Subcutaneous abdominal adipose tissue (tissue), 5 donors: ENCODE data around the gene ANGEL2.

Experiments
- H3K27ac ChIP-seq: one replicate; pipeline ENCODE4 v1.7.0; 2013; ENCODE audit warnings: low read depth, mild to moderate bottlenecking, inconsistent platforms, low read length, moderate library complexity
- H3K27me3 ChIP-seq, 5 donors: one replicate each; pipeline ENCODE4 v1.7.0; 2013; ENCODE audit warnings: low read length in 5 of 5, inconsistent platforms in 1 of 5; ENCODE audit not compliant: control insufficient read depth in 5 of 5, insufficient read depth in 4 of 5
- H3K36me3 ChIP-seq, 5 donors: one replicate each; pipeline ENCODE4 v1.7.0; 2013; ENCODE audit warnings: low read length in 5 of 5; ENCODE audit not compliant: control insufficient read depth in 5 of 5, insufficient read depth in 5 of 5
- H3K4me1 ChIP-seq, 5 donors: one replicate each; pipeline ENCODE4 v1.7.0; 2013; ENCODE audit warnings: low read length in 5 of 5, mild to moderate bottlenecking in 3 of 5, moderate library complexity in 1 of 5; ENCODE audit not compliant: control insufficient read depth in 5 of 5, insufficient read depth in 5 of 5
- H3K4me3 ChIP-seq, 5 donors: one replicate each; pipeline ENCODE4 v1.7.0; 2013; ENCODE audit warnings: low read length in 5 of 5, low read depth in 1 of 5
- H3K9ac ChIP-seq, 5 donors: one replicate each; pipeline ENCODE4 v1.7.0; 2013; ENCODE audit warnings: low read length in 5 of 5, mild to moderate bottlenecking in 4 of 5, moderate library complexity in 3 of 5
- H3K9me3 ChIP-seq, 5 donors: one replicate each; pipeline ENCODE4 v1.7.0; 2013; ENCODE audit warnings: low read length in 5 of 5; ENCODE audit not compliant: control insufficient read depth in 5 of 5
- donor health status: healthy.
- donor health status: healthy.
- donor health status: healthy.
- donor health status: healthy.
- donor health status: healthy.

The ANGEL2 gene

GRCh38 chr1:212984522-212985291 lies 31.0 kb downstream of the ANGEL2 start:
- Histone ChIP-seq H3K4me1 (peaks cover 0 to 13% (median 5%) of the 10 kb centered on the region in 5 donors), H3K4me3 (no peak overlapping the region), H3K36me3 (peaks cover 0 to 8% (median 5%) of the 10 kb centered on the region in 5 donors), H3K27me3 (no peaks in the 10 kb centered on the region), H3K9me3 (no peaks in the 10 kb centered on the region), H3K27ac (no peak overlapping the region), H3K9ac (no peak overlapping the region)

DNA sequence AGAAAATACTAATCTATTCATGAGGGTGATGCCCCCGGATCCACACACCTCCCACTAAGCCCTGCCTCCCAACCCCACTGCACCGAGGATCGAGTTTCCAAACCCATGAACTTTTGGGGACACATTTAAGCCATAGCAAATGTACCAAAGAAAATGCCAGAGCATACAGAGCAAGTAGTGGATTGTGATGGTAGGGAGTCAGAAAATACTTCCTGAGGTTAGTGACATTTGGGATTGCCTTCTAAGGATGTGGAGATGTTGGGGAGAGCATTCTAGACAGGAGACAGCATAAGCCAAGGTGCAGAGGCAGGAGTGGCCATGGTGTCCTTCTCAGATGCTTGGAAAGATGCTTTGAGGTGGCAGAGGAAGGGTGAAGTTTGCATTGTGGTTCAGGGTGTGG lies 32.2 kb downstream of the ANGEL2 start:
- Histone ChIP-seq H3K9ac (no peak overlapping the region), H3K36me3 (peaks cover 0 to 2% (median 0%) of the 10 kb centered on the region in 5 donors), H3K27me3 (no peaks in the 10 kb centered on the region), H3K4me3 (no peak overlapping the region), H3K4me1 (peaks cover 0 to 13% (median 6%) of the 10 kb centered on the region in 5 donors), H3K27ac (no peak overlapping the region), H3K9me3 (no peaks in the 10 kb centered on the region)

DNA sequence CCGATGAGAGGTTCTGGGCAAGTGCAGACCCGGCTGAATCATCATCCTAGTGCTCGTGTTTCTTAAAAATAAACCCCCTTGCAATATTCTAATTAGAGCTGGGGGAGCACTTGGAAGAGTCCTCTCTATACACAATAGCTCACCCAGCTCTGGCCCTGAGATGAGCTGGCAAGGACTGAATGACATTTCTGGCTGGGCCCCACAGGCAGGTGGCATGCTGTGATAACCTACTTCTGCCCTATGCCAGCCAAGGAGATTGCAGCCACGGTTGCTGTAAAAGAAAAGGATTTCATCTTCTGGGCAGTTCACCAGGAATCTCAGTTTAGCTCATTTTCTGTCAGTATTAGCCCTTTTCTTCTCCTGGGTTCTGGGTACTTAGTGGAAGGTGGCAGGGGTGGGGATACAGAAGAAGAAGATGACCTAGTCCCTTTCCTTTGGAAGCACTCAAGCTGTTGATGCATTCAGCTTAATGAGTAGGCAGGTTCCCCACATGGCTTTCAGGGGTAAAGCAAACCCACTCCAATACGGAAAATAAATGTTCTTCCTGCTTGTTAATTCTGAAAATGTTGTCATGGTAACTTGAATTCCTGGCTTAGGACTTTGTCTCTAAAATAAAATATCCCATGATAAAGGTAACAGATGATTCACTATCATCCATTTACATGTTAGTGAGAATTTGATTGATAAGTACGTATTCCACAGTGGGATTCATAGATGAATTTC lies 33.1 kb downstream of the ANGEL2 start:
- H3K27me3 ChIP-seq: no peaks in the 10 kb centered on the region
- no peaks in the 10 kb centered on the region for H3K9me3 ChIP-seq
- no peak overlapping the region for H3K4me3 ChIP-seq
- no peaks in the 10 kb centered on the region for H3K36me3 ChIP-seq
- H3K9ac ChIP-seq: no peak overlapping the region
- H3K4me1 ChIP-seq: peaks cover 0 to 13% (median 6%) of the 10 kb centered on the region in 5 donors
- no peak overlapping the region for H3K27ac ChIP-seq

GRCh38 chr1:212981571-212982328 lies 33.9 kb downstream of the ANGEL2 start:
- Histone ChIP-seq H3K27ac (no peak overlapping the region), H3K4me1 (peaks cover 0 to 13% (median 6%) of the 10 kb centered on the region in 5 donors), H3K36me3 (no peaks in the 10 kb centered on the region), H3K9ac (no peak overlapping the region), H3K4me3 (no peak overlapping the region), H3K9me3 (no peaks in the 10 kb centered on the region), H3K27me3 (no peaks in the 10 kb centered on the region)

DNA sequence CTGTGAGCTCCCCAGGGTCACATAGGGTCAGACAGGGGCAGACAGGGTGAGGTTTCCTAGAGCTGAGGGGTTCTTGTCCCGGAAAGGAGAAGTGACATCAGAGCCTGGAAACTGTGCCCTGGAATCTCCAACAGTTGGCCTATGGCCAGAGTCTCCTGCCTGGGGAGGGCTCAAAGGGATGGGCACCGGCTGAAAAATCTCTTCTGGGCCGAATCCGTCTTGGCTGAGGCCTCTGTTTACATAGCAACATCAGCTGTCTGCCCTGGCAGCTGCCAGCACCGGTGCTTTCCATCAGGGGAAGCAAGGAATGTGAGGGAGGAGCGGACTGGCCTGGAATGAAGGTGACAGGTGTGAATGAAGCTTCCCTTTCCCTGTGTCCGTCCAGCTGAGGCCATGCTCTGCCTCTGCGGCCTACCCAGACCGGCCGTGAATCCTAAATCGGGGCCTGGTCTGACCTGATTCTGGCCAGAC lies 34.6 kb downstream of the ANGEL2 start:
- no peak overlapping the region for H3K4me3 ChIP-seq
- H3K9me3 ChIP-seq: no peaks in the 10 kb centered on the region
- peaks cover 0 to 13% (median 6%) of the 10 kb centered on the region in 5 donors for H3K4me1 ChIP-seq
- no peaks in the 10 kb centered on the region for H3K36me3 ChIP-seq
- H3K27me3 ChIP-seq: no peaks in the 10 kb centered on the region
- H3K27ac ChIP-seq: no peak overlapping the region
- no peak overlapping the region for H3K9ac ChIP-seq

- H3K9ac ChIP-seq: no peak overlapping the region
- H3K4me1 ChIP-seq: peaks cover 0 to 13% (median 6%) of the 10 kb centered on the region in 5 donors
- no peaks in the 10 kb centered on the region for H3K36me3 ChIP-seq
- no peaks in the 10 kb centered on the region for H3K27me3 ChIP-seq
- no peak overlapping the region for H3K4me3 ChIP-seq
- H3K27ac ChIP-seq: no peak overlapping the region
- no peaks in the 10 kb centered on the region for H3K9me3 ChIP-seq
Measured at GRCh38 chr1:212980123-212980785, 35.4 kb downstream of the ANGEL2 start.

DNA sequence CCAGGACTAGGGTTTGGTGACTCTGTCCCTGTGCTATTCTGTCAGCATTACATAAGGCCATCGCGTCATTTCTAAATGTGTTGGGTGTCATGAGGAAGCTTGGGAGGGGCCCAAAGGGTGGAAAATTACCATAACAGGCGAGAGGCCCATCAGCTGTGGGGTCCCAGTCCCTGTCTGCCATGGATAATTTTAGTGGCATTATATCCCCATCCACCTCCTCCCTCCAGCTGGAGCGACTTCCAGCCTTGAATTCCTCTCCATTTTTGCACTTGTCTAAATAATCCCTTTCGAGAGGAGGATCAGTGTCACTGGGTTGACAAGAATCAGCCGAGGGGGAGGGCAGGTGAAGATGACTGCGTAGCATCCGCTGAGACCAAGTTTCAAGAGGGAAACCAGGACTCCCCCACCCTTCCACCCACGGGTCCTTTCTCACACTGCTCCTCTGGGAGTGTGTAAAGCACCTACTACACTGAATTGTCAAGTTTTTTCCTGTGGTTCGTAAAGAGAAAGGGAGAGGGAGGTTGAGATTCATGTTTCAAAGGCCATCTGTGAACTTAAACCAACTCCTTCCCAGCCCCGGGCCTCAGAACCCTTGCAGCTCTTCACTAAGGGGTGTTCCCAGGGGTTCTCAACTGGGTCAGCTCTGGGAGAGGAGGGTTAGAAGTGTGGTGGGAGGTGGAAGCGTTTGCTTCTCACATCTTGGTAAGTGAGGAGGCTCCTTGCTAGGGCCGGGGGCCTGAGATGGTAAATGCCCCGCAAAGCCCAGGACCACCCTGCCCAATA lies 36.1 kb downstream of the ANGEL2 start:
- no peak overlapping the region for H3K27ac ChIP-seq
- H3K27me3 ChIP-seq: no peaks in the 10 kb centered on the region
- H3K36me3 ChIP-seq: no peaks in the 10 kb centered on the region
- peaks cover 0 to 13% (median 6%) of the 10 kb centered on the region in 5 donors for H3K4me1 ChIP-seq
- H3K9ac ChIP-seq: no peak overlapping the region
- no peaks in the 10 kb centered on the region for H3K9me3 ChIP-seq
- no peak overlapping the region for H3K4me3 ChIP-seq

- Histone ChIP-seq H3K27me3 (peaks cover 0 to 2% (median 0%) of the 10 kb centered on the region in 5 donors), H3K36me3 (no peaks in the 10 kb centered on the region), H3K4me1 (peaks cover 0 to 13% (median 6%) of the 10 kb centered on the region in 5 donors), H3K9me3 (no peaks in the 10 kb centered on the region), H3K27ac (no peak overlapping the region), H3K9ac (no peak overlapping the region), H3K4me3 (no peak overlapping the region)
Measured at GRCh38 chr1:212977781-212978645, 37.7 kb downstream of the ANGEL2 start.
